ENCODE measurements around the gene ANKRD33B.
"Not testable (repeated sequence)": the region's sequence is repeated elsewhere in the genome, so short reads cannot be mapped to it uniquely, and the experiment has no call there.

ANKRD33B gene

GRCh38 chr5:10624206-10624605 lies 60.3 kb downstream of the ANKRD33B start:
- DNase-seq, result no peak

GRCh38 chr5:10624679-10625078 lies 60.8 kb downstream of the ANKRD33B start:
- DNase-seq, result no peak

- DNase-seq, result no peak
Observed at GRCh38 chr5:10625700-10626472, 62.0 kb downstream of the ANKRD33B start.

GRCh38 chr5:10626473-10627013 lies 62.7 kb downstream of the ANKRD33B start:
- no peak for DNase-seq

GRCh38 chr5:10627160-10627701 lies 63.4 kb downstream of the ANKRD33B start:
- DNase-seq, result no peak

- DNase-seq, result no peak
Observed at GRCh38 chr5:10628601-10629000, 64.7 kb downstream of the ANKRD33B start.

GRCh38 chr5:10629682-10630081 lies 65.8 kb downstream of the ANKRD33B start:
- no peak for DNase-seq

- DNase-seq, result no peak
Observed at GRCh38 chr5:10630126-10630525, 66.3 kb downstream of the ANKRD33B start.

GRCh38 chr5:10630744-10631143 lies 66.9 kb downstream of the ANKRD33B start:
- DNase-seq, result not testable (repeated sequence)

- DNase-seq, result no peak
Observed at GRCh38 chr5:10631316-10631996, 67.6 kb downstream of the ANKRD33B start.

GRCh38 chr5:10632110-10632761 lies 68.4 kb downstream of the ANKRD33B start:
- no peak for DNase-seq

GRCh38 chr5:10633271-10634049 lies 69.6 kb downstream of the ANKRD33B start:
- no peak for DNase-seq

GRCh38 chr5:10634050-10634449 lies 70.2 kb downstream of the ANKRD33B start:
- DNase-seq, result no peak

GRCh38 chr5:10634562-10634961 lies 70.7 kb downstream of the ANKRD33B start:
- DNase-seq, result no peak

- no peak for DNase-seq
Observed at GRCh38 chr5:10635257-10635866, 71.5 kb downstream of the ANKRD33B start.

GRCh38 chr5:10635867-10636350 lies 72.0 kb downstream of the ANKRD33B start:
- no peak for DNase-seq

- DNase-seq, result no peak
Observed at GRCh38 chr5:10636363-10637142, 72.7 kb downstream of the ANKRD33B start.

GRCh38 chr5:10637944-10638343 lies 74.1 kb downstream of the ANKRD33B start:
- no peak for DNase-seq

- not testable (repeated sequence) for DNase-seq
Observed at GRCh38 chr5:10638723-10639122, 74.9 kb downstream of the ANKRD33B start.

- no peak for DNase-seq
Observed at GRCh38 chr5:10639846-10640368, 76.0 kb downstream of the ANKRD33B start.

GRCh38 chr5:10642367-10642766 lies 78.5 kb downstream of the ANKRD33B start:
- no peak for DNase-seq
